Measurements from ENCODE around the gene VAC14.
"Not testable (repeated sequence)": the region's sequence is repeated elsewhere in the genome, so short reads cannot be mapped to it uniquely, and the experiment has no call there.

Gene VAC14

DNA sequence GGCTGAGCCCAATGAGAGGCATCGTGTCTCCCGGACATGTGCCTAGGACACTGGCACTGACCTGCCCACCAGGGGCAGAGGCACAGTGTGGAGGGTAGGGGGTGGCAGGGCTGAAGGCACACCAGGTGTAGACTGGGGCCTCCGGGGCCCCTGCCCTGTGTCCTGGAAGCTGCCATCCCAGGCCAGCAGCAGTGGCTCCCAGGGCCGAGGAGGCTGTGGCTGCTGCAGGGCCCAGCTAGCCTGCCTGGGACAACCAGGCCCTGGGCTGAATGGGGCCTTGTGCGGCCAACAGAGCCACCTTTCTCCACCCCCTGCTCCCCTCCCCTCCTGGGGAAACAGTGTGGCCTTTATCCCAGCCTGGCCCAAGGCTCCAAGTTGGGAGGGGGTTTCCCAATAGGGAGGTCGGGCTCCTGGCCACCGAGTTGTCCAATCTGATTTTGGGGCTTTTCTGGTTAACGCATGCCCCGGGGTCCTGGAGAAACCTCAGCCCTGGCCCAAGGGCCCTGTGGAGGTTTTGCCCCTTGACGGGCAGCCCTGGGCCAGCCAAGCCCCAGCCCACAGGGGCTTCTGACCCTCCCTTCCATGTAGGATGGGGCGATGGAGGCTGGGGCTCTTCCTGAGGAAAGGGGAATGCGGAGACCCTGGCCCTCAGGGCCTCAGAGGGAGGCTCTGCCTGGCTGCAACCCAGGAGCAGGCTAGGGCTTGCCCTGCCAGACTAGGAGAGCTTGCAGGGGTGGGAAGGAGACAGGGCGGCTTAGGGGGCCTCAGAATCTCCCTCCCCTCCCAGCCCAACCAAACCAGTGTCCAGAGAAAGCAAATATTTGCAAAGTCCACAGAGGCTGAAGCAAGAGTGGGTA is 119.3 kb downstream of the VAC14 start:
- H3K27me3 ChIP-seq (ENCODE audit: insufficient read depth, low read length) = no peaks in the 10 kb centered on the region
- H3K4me1 ChIP-seq (ENCODE audit: insufficient read depth, low read length) = peaks cover 23% of the 10 kb centered on the region
- H3K36me3 ChIP-seq (ENCODE audit: insufficient read depth, low read length) = peaks cover 32% of the 10 kb centered on the region
- no peaks in the 10 kb centered on the region for H3K9me3 ChIP-seq (ENCODE audit: low read length)
- no peak overlapping the region for H2AFZ ChIP-seq (ENCODE audit: low read depth, low read length)
- no peak overlapping the region for H3K4me3 ChIP-seq (ENCODE audit: low read length)

GRCh38 chr16:70680495-70681381 is 120.2 kb downstream of the VAC14 start:
- no peak overlapping the region for H3K4me3 ChIP-seq (ENCODE audit: low read length)
- H3K36me3 ChIP-seq (ENCODE audit: insufficient read depth, low read length) = peaks cover 39% of the 10 kb centered on the region
- H3K9me3 ChIP-seq (ENCODE audit: low read length) = no peaks in the 10 kb centered on the region
- peaks cover 18% of the 10 kb centered on the region for H3K4me1 ChIP-seq (ENCODE audit: insufficient read depth, low read length)
- no peak overlapping the region for H2AFZ ChIP-seq (ENCODE audit: low read depth, low read length)
- no peaks in the 10 kb centered on the region for H3K27me3 ChIP-seq (ENCODE audit: insufficient read depth, low read length)

- H2AFZ ChIP-seq (ENCODE audit: low read depth, low read length) = no peak overlapping the region
- H3K36me3 ChIP-seq (ENCODE audit: insufficient read depth, low read length) = peaks cover 47% of the 10 kb centered on the region
Observed at GRCh38 chr16:70679671-70680494, 121.1 kb downstream of the VAC14 start.

DNA sequence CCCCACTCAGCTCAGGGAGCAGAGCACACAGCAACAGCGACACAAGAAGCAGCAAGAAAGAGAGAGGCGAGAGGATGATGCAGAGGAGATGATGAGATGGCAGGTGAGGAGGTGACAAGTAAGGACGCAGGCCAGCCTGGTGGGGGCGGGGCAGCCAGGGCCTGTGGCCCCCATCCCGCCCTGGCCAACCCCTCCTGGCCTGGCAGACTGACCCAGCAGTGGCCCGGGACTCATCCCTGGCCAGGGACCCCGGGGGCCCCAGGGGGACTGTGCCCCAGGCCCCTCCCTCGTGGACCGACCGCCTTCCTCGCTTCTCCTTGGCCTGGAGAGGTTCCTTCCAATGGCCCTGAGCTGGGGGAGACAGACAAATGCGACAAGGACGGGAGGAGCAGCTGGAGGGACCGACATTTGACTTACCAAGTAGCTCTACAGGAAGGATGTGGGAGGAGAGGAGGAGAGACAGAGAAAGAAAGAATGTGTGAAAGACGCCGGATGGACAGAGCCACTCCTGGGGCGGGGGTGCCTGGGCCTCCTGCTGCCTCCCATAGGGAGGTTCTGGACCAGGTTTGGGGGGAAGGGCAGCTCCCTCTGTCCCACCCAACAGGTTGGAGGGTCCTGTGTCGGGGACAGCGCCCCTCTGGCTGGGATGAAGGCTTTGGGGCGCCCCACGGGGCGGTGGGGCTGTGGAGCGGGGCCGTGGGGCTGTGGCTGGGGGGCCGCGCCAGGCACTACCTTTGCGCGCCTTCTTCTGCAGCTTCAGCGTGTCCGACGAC is 121.9 kb downstream of the VAC14 start:
- no peak overlapping the region for H3K4me3 ChIP-seq (ENCODE audit: low read length)
- no peaks in the 10 kb centered on the region for H3K9me3 ChIP-seq (ENCODE audit: low read length)
- H2AFZ ChIP-seq (ENCODE audit: low read depth, low read length) = no peak overlapping the region
- peaks cover 11% of the 10 kb centered on the region for H3K4me1 ChIP-seq (ENCODE audit: insufficient read depth, low read length)
- H3K27me3 ChIP-seq (ENCODE audit: insufficient read depth, low read length) = no peaks in the 10 kb centered on the region
- peaks cover 55% of the 10 kb centered on the region for H3K36me3 ChIP-seq (ENCODE audit: insufficient read depth, low read length)

More at GRCh38 chr16:70679671-70680494, 121.1 kb downstream of the VAC14 start:
- Histone ChIP-seq H3K4me1 (ENCODE audit: insufficient read depth, low read length) (peaks cover 17% of the 10 kb centered on the region), H3K4me3 (ENCODE audit: low read length) (no peak overlapping the region), H3K27me3 (ENCODE audit: insufficient read depth, low read length) (no peaks in the 10 kb centered on the region), H3K9me3 (ENCODE audit: low read length) (no peaks in the 10 kb centered on the region)

GRCh38 chr16:70678121-70678897 is 122.6 kb downstream of the VAC14 start:
- Histone ChIP-seq H2AFZ (ENCODE audit: low read depth, low read length) (no peak overlapping the region), H3K4me1 (ENCODE audit: insufficient read depth, low read length) (peaks cover 11% of the 10 kb centered on the region), H3K36me3 (ENCODE audit: insufficient read depth, low read length) (peaks cover 62% of the 10 kb centered on the region)

DNA sequence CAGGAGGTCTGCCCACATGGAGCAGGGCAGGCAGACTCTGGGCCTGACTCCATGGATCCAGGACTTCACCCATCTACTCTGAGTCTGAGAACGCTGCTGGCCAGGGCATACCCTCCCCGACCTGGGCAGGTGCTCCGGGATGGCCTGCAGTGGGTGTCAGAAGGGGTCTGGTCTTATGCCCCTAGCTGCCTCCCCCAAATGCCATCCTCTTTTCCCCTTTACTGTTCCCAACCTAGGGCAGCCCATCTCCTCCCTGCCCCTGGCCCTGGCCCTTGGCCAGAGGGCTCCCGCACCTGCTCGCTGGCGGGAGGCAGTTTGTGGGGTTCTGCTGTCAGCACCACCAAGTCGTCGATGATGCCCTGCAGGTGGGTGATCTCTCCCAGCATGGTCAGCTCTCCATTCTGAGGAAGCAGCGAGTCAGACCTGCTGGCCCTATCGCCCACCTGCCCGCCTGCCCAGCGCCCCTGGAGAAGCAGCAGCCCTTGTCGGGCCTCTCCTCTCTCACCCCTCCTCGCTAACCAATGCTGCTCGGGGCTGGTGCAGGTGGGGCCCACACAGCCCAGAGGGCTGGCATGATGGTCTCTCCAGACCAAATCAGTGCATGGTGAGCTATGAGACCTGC is 123.3 kb downstream of the VAC14 start:
- Histone ChIP-seq H3K27me3 (ENCODE audit: insufficient read depth, low read length) (no peaks in the 10 kb centered on the region), H3K4me1 (ENCODE audit: insufficient read depth, low read length) (peaks cover 7% of the 10 kb centered on the region), H3K9me3 (ENCODE audit: low read length) (no peaks in the 10 kb centered on the region), H3K36me3 (ENCODE audit: insufficient read depth, low read length) (peaks cover 69% of the 10 kb centered on the region), H2AFZ (ENCODE audit: low read depth, low read length) (no peak overlapping the region), H3K4me3 (ENCODE audit: low read length) (no peak overlapping the region)

More at GRCh38 chr16:70678121-70678897, 122.6 kb downstream of the VAC14 start:
- Histone ChIP-seq H3K4me3 (ENCODE audit: low read length) (no peak overlapping the region), H3K9me3 (ENCODE audit: low read length) (no peaks in the 10 kb centered on the region), H3K27me3 (ENCODE audit: insufficient read depth, low read length) (no peaks in the 10 kb centered on the region)

GRCh38 chr16:70676675-70677498 is 124.1 kb downstream of the VAC14 start:
- peaks cover under 1% of the 10 kb centered on the region for H3K4me1 ChIP-seq (ENCODE audit: insufficient read depth, low read length)
- no peak overlapping the region for H3K4me3 ChIP-seq (ENCODE audit: low read length)
- H3K9me3 ChIP-seq (ENCODE audit: low read length) = no peaks in the 10 kb centered on the region
- H2AFZ ChIP-seq (ENCODE audit: low read depth, low read length) = no peak overlapping the region
- H3K27me3 ChIP-seq (ENCODE audit: insufficient read depth, low read length) = no peaks in the 10 kb centered on the region
- peaks cover 76% of the 10 kb centered on the region for H3K36me3 ChIP-seq (ENCODE audit: insufficient read depth, low read length)

DNA sequence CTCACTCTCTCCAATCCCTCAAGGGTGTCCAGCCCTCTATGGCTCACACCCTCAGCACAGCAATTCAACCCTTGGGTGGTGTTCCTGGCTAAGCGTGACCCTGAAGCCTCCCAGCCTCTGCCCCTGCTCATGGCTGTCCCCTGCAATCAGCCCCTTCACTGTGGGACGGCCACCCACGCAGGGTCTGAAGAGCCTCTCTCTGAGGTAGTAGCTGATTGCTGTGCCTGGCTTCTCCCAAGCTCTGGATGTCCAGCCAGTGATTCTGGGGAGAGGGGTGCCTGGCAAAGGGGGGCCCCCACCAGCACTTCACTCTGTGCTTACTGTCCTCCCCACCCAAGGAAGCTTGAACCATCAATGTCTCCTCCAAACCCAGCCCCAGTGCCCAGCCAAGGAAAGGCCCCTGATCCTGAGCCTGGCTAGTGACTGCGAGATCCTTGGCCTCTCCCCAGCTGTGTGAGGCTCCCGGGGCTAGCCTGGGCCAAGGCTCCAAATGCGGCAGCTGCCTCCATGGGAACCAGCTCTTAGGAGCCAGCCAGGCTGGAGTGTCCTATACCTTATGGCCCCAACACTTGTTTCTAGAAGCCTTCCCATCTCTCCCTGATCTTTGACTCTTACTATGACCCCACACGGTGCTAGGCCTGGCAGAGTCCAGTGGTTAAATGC is 125.0 kb downstream of the VAC14 start:
- H3K4me1 ChIP-seq (ENCODE audit: insufficient read depth, low read length) = no peaks in the 10 kb centered on the region
- no peaks in the 10 kb centered on the region for H3K27me3 ChIP-seq (ENCODE audit: insufficient read depth, low read length)
- H2AFZ ChIP-seq (ENCODE audit: low read depth, low read length) = no peak overlapping the region
- no peak overlapping the region for H3K4me3 ChIP-seq (ENCODE audit: low read length)
- H3K36me3 ChIP-seq (ENCODE audit: insufficient read depth, low read length) = peaks cover 83% of the 10 kb centered on the region
- H3K9me3 ChIP-seq (ENCODE audit: low read length) = peaks cover 2% of the 10 kb centered on the region

DNA sequence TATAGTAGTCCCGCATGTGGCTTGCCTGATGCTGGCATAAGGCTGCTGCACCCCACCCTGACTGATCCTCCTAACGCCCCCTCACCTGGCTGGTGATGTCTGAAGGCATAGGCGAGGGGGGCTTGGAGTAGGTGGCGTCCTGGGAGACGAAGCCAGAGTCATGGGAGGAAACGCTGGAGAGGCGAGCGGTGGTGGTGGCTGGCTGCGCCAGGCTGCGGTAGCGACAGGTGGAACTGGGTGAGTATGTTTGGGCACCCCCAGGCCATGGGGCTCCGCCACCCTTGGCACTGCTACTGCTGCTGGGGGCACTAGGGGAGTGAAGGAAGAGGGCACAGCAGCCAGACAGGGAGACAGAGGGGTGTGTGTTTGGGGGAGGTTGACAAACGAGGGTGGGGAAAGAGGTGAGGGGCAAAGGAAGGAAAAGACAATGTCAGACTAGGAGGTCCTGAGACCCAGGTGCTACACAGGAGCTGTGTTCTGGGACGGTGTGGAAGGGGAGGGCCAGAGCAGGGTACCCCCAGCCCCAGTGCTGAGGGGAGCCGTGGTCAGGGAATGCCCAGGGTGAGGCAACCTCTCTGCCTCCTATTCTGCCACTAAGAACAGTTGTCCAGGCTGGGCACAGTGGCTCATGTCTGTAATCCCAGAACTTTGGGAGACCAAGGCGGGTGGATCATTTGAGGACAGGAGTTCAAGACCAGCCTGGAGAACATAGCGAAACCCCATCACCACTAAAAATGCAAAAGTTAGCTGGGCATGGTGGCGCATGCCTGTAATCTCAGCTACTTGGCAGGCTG is 126.5 kb downstream of the VAC14 start:
- Histone ChIP-seq H3K36me3 (ENCODE audit: insufficient read depth, low read length) (peaks cover 88% of the 10 kb centered on the region), H3K9me3 (ENCODE audit: low read length) (peaks cover 15% of the 10 kb centered on the region), H2AFZ (ENCODE audit: low read depth, low read length) (no peak overlapping the region), H3K27me3 (ENCODE audit: insufficient read depth, low read length) (no peaks in the 10 kb centered on the region), H3K4me3 (ENCODE audit: low read length) (no peak overlapping the region), H3K4me1 (ENCODE audit: insufficient read depth, low read length) (no peaks in the 10 kb centered on the region)

DNA sequence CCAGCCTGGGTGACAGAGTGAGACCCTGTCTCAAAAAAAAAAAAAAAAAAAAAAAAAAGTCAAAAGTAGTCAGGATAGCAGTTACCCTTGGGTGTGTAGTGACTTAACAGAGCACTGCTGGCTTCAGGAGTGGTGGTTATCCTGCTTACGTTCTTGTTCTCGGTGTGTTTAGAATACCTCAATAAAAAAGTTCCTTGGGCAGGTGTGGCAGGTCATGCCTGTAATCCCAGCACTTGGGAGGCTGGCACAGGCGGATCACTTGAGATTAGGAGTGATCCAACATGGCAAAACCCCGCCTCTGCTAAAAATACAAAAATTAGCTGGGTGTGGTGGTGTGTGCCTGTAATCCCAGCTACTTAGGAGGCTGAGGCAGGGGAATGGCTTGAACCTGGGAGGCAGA is 130.0 kb downstream of the VAC14 start:
- not testable (repeated sequence) for H3K4me3 ChIP-seq (ENCODE audit: low read length); H2AFZ ChIP-seq (ENCODE audit: low read depth, low read length); H3K4me1 ChIP-seq (ENCODE audit: insufficient read depth, low read length); H3K27me3 ChIP-seq (ENCODE audit: insufficient read depth, low read length)
- Histone ChIP-seq H3K36me3 (ENCODE audit: insufficient read depth, low read length) (peaks cover 91% of the 10 kb centered on the region), H3K9me3 (ENCODE audit: low read length) (peaks cover 31% of the 10 kb centered on the region)
